Hepatocyte (in vitro differentiated cells): ENCODE data around the gene UGGT2. TPM values are rescaled to one million over a fixed set of nuclear protein-coding genes. Genes with fewer than 3 reads are reported as not detected.

Experiments used
- DNase-seq: peaks from one replicate; pipeline ENCODE4 v3.0.0-alpha.2; 2016; ENCODE audit warnings: low spot score
- H2AFZ ChIP-seq: fragments of 200-600 bp; sonication (generic); 2 replicates; pipeline ENCODE4 v1.6.0; 2016; ENCODE audit warnings: antibody characterized with exemption, mild to moderate bottlenecking
- H3K27ac ChIP-seq: fragments of 200-600 bp; sonication (generic); 2 replicates; pipeline ENCODE4 v1.5.1; 2016; ENCODE audit warnings: mild to moderate bottlenecking
- H3K27me3 ChIP-seq: fragments of 200-600 bp; sonication (generic); 2 replicates; pipeline ENCODE4 v1.6.1; 2016
- H3K36me3 ChIP-seq: fragments of 200-600 bp; sonication (generic); replicated peaks from 2 replicates; pipeline ENCODE4 v1.5.1; 2016; ENCODE audit warnings: low read depth; ENCODE audit not compliant: insufficient read depth
- H3K4me1 ChIP-seq: fragments of 200-600 bp; sonication (generic); 2 replicates; pipeline ENCODE4 v1.5.1; 2016; ENCODE audit warnings: mild to moderate bottlenecking, moderate library complexity; ENCODE audit not compliant: insufficient read depth
- H3K4me2 ChIP-seq: fragments of 200-600 bp; sonication (generic); 2 replicates; pipeline ENCODE4 v1.6.0; 2016
- H3K4me3 ChIP-seq: fragments of 200-600 bp; sonication (generic); 2 replicates; pipeline ENCODE4 v1.5.1; 2016; ENCODE audit warnings: mild to moderate bottlenecking
- H3K79me2 ChIP-seq: fragments of 200-600 bp; sonication (generic); 2 replicates; pipeline ENCODE4 v1.6.0; 2017; ENCODE audit warnings: mild to moderate bottlenecking
- H3K9me2 ChIP-seq: fragments of 200-600 bp; sonication (generic); replicated peaks from 2 replicates; pipeline ENCODE4 v1.6.0; 2017; ENCODE audit warnings: mild to moderate bottlenecking; ENCODE audit not compliant: insufficient read depth
- H3K9me3 ChIP-seq: fragments of 200-600 bp; sonication (generic); 2 replicates; pipeline ENCODE4 v1.5.1; 2016; ENCODE audit warnings: low read depth, mild to moderate bottlenecking
- H4K20me1 ChIP-seq: fragments of 200-600 bp; sonication (generic); 2 replicates; pipeline ENCODE4 v1.6.0; 2016; ENCODE audit warnings: mild to moderate bottlenecking; ENCODE audit not compliant: insufficient read depth, poor library complexity, severe bottlenecking
- EZH2 ChIP-seq: fragments of 200-600 bp; sonication (generic); IDR thresholded peaks from 2 replicates; pipeline ENCODE4 v1.6.1; 2016; ENCODE audit warnings: antibody characterized with exemption, mild to moderate bottlenecking, borderline replicate concordance
- EZH2phosphoT487 ChIP-seq: fragments of 200-600 bp; sonication (generic); IDR thresholded peaks from one replicate; pipeline ENCODE4 v1.6.1; 2018; ENCODE audit warnings: antibody characterized with exemption, mild to moderate bottlenecking, low read depth, moderate library complexity; ENCODE audit not compliant: unreplicated experiment, severe bottlenecking
- WGBS: methylation state at CpG from one replicate; pipeline ENCODE4 v1.1.6; 2016; ENCODE audit warnings: low lambda C conversion rate; ENCODE audit errors: missing lambda C conversion rate; 5-methylcytosine and 5-hydroxymethylcytosine counted together
- polyA plus RNA-seq: library from polyadenylated mRNA; unstranded; fragments of >200 nt; fragmentation: Nextera tagmentation; extraction: Ambion mirVana; gene quantifications from 2 replicates; pipeline ENCODE4 v1.2.1, GENCODE V29; 2016
- total RNA-seq: library from RNA; depleted of rRNA; stranded (reverse); fragments of >200 nt; gene quantifications from 2 replicates; pipeline ENCODE4 v1.2.3, GENCODE V29; 2014
- TF ChIP-seq, protein P1 (sequence below): fragments of 200-600 bp; sonication (generic); IDR thresholded peaks from 2 replicates; pipeline ENCODE4 v1.5.1; 2016; ENCODE audit warnings: antibody characterized with exemption, mild to moderate bottlenecking; ENCODE audit not compliant: poor library complexity

Gene UGGT2
- total and polyA plus RNA-seq, 2 experiments from 2014 or later: 23.6 to 60.3 TPM

- Histone ChIP-seq H3K9me3 (no peaks in the 10 kb centered on the region), H3K4me3 (no peak overlapping the region), H3K4me1 (no peaks in the 10 kb centered on the region), H4K20me1 (no peaks in the 10 kb centered on the region), H3K79me2 (no peaks in the 10 kb centered on the region), H3K36me3 (no peaks in the 10 kb centered on the region), H3K9me2 (no peaks in the 10 kb centered on the region), H3K27me3 (no peaks in the 10 kb centered on the region), H2AFZ (no peak overlapping the region), H3K27ac (no peak overlapping the region), H3K4me2 (no peak overlapping the region)
- TF ChIP-seq EZH2phosphoT487 (no peak), EZH2 (no peak)
- TF ChIP-seq, protein P1, sequence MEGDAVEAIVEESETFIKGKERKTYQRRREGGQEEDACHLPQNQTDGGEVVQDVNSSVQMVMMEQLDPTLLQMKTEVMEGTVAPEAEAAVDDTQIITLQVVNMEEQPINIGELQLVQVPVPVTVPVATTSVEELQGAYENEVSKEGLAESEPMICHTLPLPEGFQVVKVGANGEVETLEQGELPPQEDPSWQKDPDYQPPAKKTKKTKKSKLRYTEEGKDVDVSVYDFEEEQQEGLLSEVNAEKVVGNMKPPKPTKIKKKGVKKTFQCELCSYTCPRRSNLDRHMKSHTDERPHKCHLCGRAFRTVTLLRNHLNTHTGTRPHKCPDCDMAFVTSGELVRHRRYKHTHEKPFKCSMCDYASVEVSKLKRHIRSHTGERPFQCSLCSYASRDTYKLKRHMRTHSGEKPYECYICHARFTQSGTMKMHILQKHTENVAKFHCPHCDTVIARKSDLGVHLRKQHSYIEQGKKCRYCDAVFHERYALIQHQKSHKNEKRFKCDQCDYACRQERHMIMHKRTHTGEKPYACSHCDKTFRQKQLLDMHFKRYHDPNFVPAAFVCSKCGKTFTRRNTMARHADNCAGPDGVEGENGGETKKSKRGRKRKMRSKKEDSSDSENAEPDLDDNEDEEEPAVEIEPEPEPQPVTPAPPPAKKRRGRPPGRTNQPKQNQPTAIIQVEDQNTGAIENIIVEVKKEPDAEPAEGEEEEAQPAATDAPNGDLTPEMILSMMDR: no peak
- 81% methylated on average over 3 of the region's 3 CpGs for WGBS
- no peak for DNase-seq
Observed at GRCh38 chr13:95926231-95926630, 127.0 kb downstream of the UGGT2 start.

GRCh38 chr13:95924389-95924994 is 128.7 kb downstream of the UGGT2 start:
- Histone ChIP-seq H3K36me3 (no peaks in the 10 kb centered on the region), H3K4me2 (no peak overlapping the region), H3K4me3 (no peak overlapping the region), H4K20me1 (no peaks in the 10 kb centered on the region), H3K4me1 (no peaks in the 10 kb centered on the region), H3K27ac (no peak overlapping the region), H3K27me3 (no peaks in the 10 kb centered on the region), H2AFZ (no peak overlapping the region), H3K79me2 (no peaks in the 10 kb centered on the region), H3K9me2 (no peaks in the 10 kb centered on the region), H3K9me3 (no peaks in the 10 kb centered on the region)
- TF ChIP-seq EZH2 (no peak), EZH2phosphoT487 (no peak)
- TF ChIP-seq, protein P1: no peak
- WGBS: 56% methylated on average over 5 of the region's 5 CpGs
- peak; percentile 47 for DNase-seq

- no peak overlapping the region for H2AFZ ChIP-seq
- H3K27me3 ChIP-seq: no peaks in the 10 kb centered on the region
- no peak overlapping the region for H3K4me3 ChIP-seq
- TF ChIP-seq EZH2 (no peak), EZH2phosphoT487 (no peak)
- TF ChIP-seq, protein P1: no peak
- H3K36me3 ChIP-seq: no peaks in the 10 kb centered on the region
- peaks cover 2% of the 10 kb centered on the region for H3K79me2 ChIP-seq
- no peak for DNase-seq
- WGBS: 79% methylated on average over 2 of the region's 2 CpGs
- no peaks in the 10 kb centered on the region for H4K20me1 ChIP-seq
- H3K9me2 ChIP-seq: no peaks in the 10 kb centered on the region
- no peaks in the 10 kb centered on the region for H3K4me1 ChIP-seq
- H3K4me2 ChIP-seq: no peak overlapping the region
- H3K27ac ChIP-seq: no peak overlapping the region
- H3K9me3 ChIP-seq: no peaks in the 10 kb centered on the region
Observed at GRCh38 chr13:95921485-95921884, 131.7 kb downstream of the UGGT2 start.

DNA sequence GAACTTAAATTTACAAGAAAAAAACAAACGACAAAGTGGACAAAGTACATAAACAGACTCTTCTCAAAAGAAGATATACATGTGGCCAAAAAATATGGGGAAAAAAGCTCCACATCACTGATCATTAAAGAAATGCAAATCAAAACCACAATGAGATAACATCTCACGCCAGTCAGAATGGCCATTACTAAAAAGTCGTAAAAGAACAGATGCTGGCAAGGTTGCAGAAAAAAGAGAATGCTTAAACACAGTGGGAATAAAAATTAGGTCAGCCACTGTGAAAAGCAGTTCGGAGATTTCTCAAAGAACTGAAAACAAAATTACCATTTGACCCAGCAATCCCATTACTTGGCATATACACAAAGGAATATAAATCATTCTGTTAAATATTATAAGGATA is 132.7 kb downstream of the UGGT2 start:
- Histone ChIP-seq H2AFZ (no peak overlapping the region), H3K79me2 (peaks cover 2% of the 10 kb centered on the region), H3K4me2 (no peak overlapping the region), H4K20me1 (no peaks in the 10 kb centered on the region), H3K4me3 (no peak overlapping the region), H3K27ac (no peak overlapping the region), H3K36me3 (no peaks in the 10 kb centered on the region), H3K9me3 (no peaks in the 10 kb centered on the region), H3K4me1 (no peaks in the 10 kb centered on the region), H3K9me2 (no peaks in the 10 kb centered on the region), H3K27me3 (no peaks in the 10 kb centered on the region)
- DNase-seq: no peak
- TF ChIP-seq EZH2phosphoT487 (no peak), EZH2 (no peak)
- TF ChIP-seq, protein P1: no peak
- 79% methylated on average over 4 of the region's 4 CpGs for WGBS
